TTC549 (cell line): Measurements from ENCODE around the gene CUEDC1.
"Not testable (repeated sequence)": the region's sequence is repeated elsewhere in the genome, so short reads cannot be mapped to it uniquely, and the experiment has no call there.

Source experiments
- FAIRE-seq: peaks from 2 replicates; lab custom pipeline; 2012; peaks lifted over from hg19 to GRCh38; lab: Jason Lieb, UNC

The CUEDC1 gene

DNA sequence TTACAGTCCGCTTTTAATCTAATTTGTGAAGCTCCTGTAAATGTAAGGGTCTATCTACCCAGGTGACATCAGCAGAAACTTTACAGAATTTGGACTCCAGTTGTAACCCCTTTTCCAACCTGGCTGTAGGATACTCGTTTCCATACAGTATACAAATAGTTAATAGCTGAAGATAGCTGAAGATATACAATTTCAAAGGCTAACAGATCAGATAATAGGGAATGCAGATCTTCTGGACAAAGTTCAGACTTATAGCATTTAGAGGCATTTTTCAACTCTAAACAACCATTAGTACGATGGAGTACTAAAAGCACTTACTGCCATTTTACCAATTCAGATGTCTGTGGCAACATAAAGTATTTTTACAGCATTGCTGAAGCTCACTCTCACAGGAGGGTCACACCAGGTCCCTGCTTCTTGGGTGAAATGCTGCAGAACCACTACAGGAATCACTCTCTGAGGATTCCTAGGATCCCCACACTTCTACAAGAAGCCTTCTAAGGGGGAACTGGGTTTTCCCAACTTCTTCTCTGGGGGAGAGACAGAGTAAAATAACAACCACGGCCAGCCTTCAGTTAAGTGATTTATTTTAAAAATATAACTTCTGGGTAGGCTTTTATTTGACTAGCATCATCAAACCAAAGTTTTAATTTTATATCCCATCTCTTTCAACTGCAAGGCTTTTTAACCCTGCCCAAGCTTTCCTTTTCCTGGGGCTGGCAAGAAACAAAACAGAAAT, 29.9 kb upstream of the CUEDC1 start:
- no peak for FAIRE-seq

DNA sequence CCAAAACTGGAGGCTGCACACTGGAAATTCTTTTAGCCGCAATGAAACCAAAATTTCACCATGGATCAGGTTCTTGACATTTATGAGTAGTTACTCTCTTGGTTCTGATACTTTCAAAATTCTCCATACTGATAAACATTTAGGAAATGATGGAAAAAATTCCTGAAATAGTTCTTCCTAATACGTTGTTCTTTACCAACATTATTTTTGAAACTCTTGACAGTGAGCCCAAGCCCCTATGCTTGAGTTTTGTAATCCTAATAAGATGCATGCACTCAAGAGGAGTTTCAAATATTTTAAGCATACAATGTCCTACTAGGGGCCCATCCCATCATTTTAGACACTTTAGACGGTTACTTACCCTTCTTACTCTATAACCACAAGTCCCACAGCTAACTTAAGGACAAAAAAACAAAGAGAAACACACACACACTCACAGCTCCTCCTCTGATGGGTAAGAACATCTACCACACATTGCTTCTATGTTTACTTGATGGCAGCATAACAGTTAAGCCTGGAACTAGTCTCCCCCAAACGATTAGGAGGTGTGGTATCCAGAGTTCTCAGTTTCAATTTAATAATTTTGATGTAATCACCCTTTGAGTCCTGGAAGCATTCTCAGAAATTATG, 29.2 kb upstream of the CUEDC1 start:
- FAIRE-seq, result no peak

DNA sequence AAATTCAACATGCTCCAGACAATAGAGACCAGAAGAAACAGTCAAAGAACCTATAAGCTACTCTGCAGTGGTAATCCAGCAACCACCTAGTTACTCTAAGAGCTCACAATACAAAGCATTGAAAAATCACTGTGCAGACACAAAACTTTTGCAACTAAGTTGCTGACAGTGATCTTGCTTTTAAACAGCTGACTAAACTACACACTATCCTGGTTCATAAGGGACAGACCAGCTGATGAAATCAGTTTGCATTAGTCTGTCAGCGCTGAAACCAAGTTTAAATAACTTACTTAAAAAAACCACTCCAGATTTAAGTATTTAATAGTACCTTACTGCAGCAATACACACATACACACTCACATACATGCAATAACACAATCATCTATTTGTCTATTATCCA, 28.2 kb upstream of the CUEDC1 start:
- FAIRE-seq, result no peak

DNA sequence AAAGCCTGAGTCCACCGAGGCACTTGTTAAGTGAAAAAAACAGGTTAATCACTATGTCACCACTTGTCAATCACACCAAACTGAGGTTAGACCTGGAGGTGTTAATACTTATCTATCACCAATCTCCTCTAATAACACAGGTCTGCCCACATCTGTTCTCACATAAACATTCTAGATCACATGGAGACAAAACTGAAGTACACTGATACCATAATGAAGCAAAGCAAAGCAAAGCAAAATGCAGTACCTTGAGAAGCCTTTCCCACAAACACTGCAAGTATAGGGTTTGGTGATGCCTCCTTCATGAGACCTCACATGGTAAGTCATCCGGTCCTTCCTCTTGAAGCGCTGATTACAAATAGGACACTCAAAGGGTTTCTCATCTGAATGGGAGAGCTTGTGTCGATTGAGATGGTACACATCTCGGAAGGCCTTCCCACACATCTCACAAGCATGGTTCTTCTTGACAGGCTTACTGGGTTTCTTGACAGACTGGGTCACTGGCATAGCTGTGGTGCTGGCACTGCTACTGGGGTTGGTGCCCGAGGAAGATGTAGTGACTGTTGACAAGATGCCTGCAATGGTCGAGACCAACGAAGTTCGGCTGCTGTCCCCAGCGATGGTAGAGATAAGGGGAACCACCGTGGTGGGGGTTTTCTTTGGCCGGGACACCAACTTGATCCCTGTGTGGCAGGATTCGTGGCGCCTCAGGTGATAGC, 27.4 kb upstream of the CUEDC1 start:
- no peak for FAIRE-seq

DNA sequence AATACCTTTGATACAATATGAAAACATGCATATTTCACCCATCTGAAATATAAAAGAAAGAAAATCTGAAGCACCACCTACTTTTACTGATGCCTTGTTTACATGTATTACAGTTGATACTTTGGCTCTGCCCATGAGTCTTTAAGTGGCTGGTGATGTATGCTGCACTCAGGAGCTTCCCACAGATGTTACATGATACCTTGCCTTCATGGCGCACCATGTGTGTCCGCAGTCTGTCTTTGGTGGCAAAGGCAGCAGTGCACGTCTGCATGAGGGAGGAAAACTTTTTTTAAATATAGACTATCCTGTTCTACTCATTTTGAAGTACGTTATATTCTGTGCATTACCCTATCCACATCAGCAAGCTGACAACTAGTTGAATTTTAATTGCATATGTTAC, 25.3 kb upstream of the CUEDC1 start:
- no peak for FAIRE-seq

DNA sequence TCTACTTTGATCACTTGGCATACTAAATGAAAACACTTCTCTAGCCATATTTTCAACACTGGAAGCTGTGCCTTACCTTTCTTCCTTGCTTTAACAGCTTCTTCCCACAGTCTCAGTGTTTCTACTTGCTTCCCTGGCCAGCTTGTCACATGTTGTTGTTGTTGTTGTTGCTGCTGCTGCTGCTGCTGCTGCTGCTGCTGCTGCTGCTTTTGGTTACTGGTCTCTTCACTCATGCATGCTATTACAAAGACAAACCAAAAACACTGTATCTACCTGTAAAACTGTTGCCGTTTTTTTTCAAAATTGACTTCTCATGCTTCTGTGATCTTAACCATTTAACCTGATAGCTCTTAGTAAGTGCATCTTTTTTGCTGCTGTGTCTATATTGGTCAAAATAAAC, 23.9 kb upstream of the CUEDC1 start:
- FAIRE-seq, result no peak

DNA sequence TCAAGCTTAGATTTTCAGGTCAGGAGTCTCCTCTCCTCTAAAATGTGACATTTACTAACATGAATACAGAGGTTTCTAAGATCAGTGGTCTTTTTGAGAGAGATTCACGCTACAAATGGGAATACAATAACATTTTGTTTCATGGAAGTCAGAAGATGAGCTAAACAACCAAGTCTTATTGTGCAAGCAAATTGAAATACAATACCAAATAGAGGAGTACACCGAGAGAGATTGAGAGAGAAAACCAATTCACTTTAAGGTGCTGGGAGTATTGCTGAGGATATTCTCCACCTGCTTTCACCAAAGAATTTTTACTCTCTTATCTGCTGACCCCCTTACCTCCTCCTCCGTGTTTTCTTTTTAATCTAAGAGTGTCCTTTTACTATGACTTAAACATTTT, 21.4 kb upstream of the CUEDC1 start:
- FAIRE-seq, result no peak

DNA sequence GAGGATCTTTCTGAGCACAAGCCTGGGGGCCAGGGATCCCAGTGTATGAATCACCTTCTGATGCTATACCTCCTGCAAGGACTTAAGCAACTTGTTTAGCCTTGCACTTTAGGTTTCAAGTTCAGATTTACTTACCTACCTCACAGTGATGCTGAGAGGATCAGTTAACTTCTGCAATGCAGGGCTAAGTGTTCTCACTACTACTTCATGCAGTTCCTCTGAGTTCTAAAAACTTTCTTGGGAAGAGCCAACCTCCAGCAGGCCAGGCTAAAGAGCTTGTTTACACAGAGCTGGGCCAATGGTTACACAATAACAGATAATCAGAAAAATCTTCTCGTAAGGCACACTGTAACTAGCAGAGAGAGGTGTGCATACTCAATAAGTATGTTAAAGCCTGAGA, 19.8 kb upstream of the CUEDC1 start:
- no peak for FAIRE-seq

DNA sequence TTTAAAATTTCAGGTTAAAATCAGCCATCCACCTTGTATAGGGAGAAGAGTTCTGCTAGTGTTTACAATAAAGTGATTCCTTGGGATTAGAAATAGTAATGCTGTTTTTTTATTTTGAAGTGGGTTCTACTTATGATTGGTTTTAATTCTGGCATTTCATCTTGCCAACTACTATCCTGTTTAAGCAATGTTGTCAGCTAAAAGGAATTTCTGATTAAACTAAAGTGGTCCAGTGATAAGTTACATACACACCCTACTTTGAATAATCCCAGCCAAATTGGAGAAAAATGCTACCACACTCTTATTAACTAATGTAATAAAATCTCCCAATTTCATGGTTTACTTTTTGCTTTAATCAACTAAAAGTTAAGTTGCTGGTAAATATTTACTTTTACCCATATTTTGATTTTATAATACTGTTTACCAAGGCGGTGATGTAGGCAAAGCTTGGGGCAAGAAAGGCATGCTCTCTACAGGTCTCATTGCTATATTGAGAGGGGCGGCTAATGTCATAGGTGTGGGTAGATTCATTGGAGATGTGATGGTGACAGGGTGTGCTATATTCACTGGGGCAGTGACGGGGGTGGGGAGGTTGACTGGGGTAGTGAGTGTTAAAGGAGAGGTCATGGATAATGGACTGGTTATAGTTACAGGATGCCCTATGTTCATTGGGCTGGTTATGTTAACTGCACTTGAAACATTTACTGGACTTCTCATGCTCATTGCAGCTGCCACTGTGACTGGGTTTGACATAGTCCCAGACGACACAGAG, 19.0 kb upstream of the CUEDC1 start:
- not testable (repeated sequence) for FAIRE-seq

DNA sequence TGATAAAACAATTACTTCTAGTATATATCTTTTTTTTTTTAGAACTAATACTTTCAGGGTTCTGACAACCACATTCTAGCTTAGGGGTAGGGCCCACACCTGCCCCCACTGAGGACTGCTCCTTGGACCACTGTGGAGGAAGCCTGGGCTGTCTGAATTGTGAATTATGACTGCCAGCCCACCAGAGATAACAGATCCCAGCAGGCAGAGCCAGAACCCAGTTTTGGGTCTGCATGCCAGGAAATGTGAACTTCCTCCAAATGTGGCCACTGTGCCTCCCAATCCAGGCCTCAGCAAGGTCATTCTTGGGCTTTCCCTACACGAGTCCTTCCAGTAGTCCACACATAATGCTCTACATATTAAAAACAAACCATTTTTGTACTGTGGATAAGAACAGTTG, 16.9 kb upstream of the CUEDC1 start:
- no peak for FAIRE-seq

DNA sequence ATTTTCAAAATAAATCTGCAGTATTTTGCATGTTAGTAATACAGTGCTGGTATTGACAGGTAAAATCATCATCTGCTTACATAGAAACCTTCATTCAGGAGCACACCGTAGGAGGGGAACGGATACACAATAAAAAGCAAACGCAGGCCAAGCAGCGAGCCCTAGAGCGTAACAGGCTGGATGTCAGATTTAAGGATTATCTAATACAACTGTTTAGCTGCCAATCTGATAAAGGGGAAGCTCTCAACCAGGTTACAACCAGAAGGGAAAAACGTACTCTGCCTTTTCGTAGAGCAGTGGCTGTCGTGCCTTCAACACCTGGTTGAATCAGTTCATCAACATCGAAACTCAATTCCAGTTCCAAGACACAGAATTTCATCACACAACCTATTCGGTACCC, 16.4 kb upstream of the CUEDC1 start:
- FAIRE-seq, result no peak

DNA sequence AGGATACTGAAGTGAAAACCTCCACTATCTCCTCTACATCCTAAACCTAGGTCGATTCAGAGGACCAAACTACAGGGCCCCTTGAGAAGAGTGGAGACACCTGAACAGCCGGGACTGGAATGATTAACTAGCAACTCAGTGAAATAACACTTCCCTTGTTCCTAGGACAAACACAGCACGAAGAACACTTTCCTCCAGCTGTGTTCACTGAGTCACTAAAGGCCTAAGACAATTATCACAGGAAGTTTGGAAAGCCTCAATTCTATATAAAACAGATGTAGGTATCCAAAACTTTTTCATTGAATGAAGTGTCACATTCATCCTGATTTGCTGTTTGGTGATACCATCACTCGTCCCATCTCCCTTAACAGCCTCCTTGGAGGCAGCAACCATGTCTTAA, 15.5 kb upstream of the CUEDC1 start:
- no peak for FAIRE-seq

DNA sequence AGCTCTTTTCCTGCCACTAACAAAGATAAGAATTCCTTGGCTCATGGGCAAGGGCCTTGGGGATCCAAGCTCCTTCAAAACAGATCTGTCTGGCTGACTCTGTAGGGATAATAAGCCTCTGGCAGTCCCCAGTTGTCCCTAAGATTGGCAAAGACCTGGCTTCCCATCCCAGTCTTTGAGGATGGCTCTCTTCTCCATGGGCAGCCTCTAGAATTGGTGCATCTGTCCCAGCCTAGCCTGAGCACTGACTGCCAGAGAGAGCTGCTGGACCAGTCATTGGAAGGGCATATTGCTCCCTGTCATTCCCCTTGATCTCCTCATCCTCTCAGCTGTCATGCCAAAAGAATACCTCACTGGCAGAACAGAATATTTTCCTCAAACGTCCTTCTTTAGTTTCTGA, 13.2 kb upstream of the CUEDC1 start:
- no peak for FAIRE-seq

DNA sequence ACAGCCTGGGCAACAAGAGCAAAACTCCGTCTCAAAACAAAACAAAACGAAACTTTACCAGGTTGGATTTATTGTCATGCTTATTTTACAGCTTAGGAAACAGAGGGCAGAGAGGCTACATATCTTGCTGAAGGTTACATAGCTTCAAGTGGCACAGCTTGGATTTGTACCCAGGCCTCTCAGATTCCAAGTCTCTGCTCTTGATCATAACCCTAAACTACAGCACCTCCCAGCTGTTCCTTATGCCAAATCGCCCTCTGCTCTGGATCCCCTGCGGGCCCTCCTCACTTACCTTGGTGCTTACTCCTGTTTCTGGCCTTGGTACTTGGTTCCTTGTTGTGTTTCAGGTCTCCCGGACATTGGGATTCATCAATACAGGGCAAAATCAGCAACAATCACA, 11.7 kb upstream of the CUEDC1 start:
- FAIRE-seq, result no peak

DNA sequence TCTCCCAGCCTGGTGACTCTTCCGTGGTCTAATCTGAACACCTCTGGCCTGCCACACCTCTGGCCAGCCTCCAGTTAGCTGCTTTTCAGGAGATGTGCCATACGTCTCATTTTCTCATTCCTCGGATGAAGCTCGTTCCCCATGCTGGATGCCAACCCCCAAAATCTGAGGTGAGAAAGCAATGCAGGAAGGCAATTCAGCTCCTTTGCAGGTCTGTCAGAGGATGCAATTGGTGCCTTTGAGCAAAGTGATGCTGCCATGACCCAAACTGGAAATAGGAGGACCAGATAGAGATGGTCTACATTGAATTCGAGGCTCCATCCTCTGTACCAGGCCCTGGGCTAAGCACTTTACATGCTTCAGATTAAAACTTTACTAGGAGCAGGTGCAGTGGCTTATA, 11.0 kb upstream of the CUEDC1 start:
- no peak for FAIRE-seq

DNA sequence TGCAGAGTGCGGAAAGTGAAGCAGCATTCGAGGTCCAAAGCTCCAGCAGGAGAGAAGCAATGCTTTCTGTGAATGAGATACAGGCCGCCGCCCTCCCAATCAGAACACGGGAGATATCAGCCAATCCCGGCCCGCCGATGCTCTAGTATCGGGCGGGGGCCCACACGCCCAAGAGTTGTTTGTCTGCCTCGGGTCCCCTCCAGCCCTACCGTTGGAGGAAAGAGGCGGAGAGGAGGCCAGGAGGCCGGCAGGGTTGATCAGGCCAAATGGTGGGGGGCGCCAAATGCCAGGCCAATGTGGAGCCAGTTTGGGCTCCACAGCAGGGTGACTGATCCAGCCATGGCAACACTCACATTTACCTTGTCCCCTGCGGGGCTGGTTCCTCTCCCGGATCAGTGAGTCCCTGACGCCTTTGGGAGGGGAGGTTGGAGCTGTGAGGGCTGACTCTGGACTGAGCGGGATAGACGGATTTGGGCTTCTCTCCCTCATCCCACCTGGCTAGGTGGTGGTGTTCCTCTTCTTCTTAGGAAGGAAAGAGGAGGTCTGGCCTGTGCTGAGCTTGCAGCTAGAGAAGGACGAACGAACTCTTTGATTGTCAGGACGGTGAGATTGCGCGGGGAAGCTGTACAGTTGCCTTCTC, 10.4 kb upstream of the CUEDC1 start:
- no peak for FAIRE-seq

DNA sequence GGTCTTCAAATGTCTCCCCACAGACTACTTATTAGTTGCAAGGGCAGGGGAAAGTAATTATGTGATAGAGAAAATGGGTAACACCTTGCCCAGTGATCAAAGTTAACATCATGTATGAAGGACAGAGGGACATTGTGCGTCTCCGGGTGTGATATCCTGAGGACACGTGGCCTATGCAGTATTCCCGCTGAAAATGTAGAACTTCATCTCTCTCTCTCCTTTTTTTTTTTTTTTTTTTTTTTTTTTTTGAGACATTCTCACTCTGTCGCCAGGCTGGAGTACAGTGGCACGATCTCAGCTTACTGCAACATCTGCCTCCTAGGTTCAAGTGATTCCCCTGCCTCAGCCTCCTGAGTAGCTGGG, 7.9 kb upstream of the CUEDC1 start:
- FAIRE-seq, result no peak

DNA sequence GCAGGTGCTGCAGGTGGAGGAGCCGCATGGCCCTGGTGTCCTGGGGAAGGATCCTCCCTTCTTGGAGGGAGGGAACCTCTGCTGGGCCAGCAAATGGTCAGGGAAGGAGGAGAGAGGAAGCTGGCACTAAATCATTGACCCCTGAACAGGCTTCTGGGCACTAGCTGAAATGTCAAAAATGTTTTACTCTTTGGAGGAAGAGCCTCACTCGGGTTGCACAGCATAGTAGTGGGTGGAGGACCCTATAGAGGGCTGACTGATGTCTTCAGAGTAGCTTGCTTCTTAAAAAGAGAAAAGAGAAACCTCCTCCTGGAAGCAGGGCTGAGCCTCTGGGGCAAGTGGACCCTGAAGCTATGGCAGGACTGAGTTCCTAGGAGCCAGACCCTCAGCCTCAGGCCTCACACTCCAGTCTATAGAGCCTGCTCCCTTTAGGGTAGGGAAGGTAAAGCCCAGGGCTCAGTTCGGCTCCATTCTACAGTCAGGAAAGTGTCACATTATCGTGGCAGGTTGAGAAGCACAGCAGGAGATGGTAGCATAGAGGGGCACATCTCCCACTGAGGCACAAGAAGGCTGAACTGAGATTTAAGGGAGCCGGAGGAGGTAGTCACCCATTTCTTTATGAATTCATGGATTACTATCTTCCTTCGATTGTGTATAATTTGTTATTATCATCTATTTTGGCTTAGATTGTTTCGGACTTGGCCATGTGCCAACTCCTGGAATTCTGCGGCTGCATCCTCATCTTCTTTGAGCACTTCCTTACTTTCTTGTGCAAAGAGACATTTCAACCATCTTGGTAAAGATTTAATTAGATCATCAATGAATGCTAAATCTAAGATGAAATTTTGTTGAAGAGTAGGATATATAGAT, 7.3 kb upstream of the CUEDC1 start:
- no peak for FAIRE-seq

DNA sequence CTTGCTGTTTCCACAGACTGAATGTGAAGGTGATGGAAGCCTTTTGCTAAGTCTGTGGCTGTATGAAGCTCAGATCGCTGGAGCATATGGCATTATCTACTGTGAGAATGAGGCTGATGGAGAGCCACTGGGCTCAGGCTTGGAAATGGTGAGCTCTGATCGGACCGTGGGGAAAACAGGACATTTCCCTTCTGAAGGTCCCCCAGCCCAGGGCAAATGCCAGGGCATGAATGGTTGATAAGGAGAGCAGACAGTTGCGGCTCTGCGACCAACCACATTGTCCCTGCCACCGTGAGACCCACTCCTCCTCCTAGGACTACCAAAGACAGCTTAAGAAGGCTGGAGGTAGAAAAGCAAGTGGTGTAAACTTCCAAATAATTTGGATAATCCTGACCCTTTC, 4.7 kb upstream of the CUEDC1 start:
- FAIRE-seq, result no peak

DNA sequence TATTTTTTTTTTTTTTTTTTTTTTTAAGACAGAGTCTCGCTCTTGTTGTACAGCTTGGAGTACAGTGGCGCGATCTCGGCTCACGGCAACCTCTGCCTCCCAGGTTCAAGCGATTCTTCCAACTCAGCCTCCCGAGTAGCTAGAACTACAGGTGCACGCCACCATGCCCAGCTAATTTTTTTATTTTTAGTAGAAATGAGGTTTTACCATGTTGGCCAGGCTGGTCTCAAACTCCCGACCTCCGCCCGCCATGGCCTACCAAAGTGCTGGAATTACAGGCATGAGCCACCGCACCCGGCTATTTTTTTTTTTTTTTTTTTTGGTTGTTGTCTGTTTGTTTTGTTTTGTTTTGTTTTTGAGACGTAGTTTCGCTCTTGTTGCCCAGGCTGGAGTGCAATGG, 3.2 kb upstream of the CUEDC1 start:
- FAIRE-seq, result not testable (repeated sequence)

DNA sequence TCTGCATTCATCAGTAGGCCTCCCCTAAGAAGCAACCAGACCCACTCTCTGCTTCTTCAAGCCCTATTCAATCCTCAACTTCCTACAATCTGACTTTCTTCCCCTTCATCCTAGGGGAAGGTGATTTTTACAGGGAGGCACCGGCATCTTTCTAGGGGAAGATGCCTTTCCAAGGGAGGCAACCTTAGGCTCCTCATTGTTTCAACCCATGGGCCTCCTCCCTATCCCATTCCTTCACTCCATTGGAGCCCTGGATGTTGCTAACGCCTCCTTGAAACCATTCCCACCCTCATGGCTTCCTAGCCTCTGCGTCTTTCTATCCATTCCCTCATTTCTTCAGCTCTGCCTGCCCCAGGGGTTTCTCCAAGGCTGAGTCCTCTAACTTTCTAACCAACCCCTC, 2.7 kb upstream of the CUEDC1 start:
- no peak for FAIRE-seq
